ENCODE data around the gene PCNA. TPM values are rescaled to one million over a fixed set of nuclear protein-coding genes. Genes with fewer than 3 reads are reported as not detected.

The PCNA gene
- total and polyA plus RNA-seq, 9 of the 15 experiments (the other 6 are each of a cell fraction or from before 2014, with no cell fraction given), result 213 to 390 (median 291) TPM

DNA sequence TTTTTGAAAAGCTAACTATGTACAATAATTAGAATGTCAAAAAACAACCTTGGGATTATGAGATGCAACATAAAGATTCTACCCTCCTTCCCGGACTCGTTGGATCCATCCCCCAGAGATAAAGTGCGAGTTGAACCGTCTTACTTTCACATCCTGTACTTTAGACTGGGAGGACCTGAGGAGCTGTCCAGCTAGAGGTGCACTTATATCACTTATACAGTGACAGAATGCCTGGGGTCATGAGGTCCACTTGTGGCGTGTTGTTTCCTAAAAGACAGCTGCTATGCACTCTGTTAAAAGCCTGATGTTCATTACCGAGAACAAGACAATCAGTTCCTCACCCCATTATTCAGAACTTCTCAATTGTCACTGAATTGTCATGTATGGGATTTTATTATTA lies 9.1 kb upstream of the PCNA start:
- Histone ChIP-seq H3K27ac (ENCODE audit: extremely low read depth, low read depth, low read length) (no peak overlapping the region), H2AFZ (ENCODE audit: low read depth, low read length) (no peak overlapping the region), H3K4me3 (no peak overlapping the region), H3K36me3 (ENCODE audit: control insufficient read depth, insufficient read depth, low read length) (no peaks in the 10 kb centered on the region), H3K27me3 (ENCODE audit: control insufficient read depth in 2 of 2, insufficient read depth in 2 of 2, low read length in 2 of 2) (no peaks in the 10 kb centered on the region), H4K20me1 (replicated peaks; ENCODE audit: control insufficient read depth, insufficient read depth, low read length) (no peaks in the 10 kb centered on the region), H3K79me2 (ENCODE audit: control insufficient read depth, insufficient read depth, low read length) (peaks cover 61% of the 10 kb centered on the region), H3K4me2 (ENCODE audit: insufficient read depth, low read length) (peak overlapping the region; percentile 13; the same call in 1 of the 2 replicates), H3K9ac (ENCODE audit: insufficient read depth in 1 of 2, low read depth in 2 of 2, low read length in 2 of 2) (no peak overlapping the region), H3K9me1 (ENCODE audit: control insufficient read depth, insufficient read depth, low read length) (no peaks in the 10 kb centered on the region), H3K9me3 (replicated peaks; ENCODE audit: control insufficient read depth, insufficient read depth, low read depth, low read length) (no peaks in the 10 kb centered on the region), H3K4me1 (replicated peaks in 1 of 2; ENCODE audit: control insufficient read depth in 2 of 2, insufficient read depth in 2 of 2, low read length in 2 of 2) (peaks cover 5 to 14% of the 10 kb centered on the region in 2 experiments; a peak in 3 of 5 replicates)
- BruUV-seq (replicated peaks), result no TSS peak
- in situ Hi-C loops (cut with MboI) (loop anchor here (5.0 kb wide), 1 partner anchor 63 kb away; no protein-coding TSS in a partner anchor), intact Hi-C loops (cut with micrococcal nuclease) (loop anchor here (10.0 kb wide), 1 partner anchor 316 kb away; no protein-coding TSS in a partner anchor)
- FAIRE-seq, result no peak
- DNase-seq (ENCODE audit: extremely low read depth in 1 of 4, low spot score in 3 of 4), result peak in 2 of 4 experiments; percentile 14 to 56
- CTCF ChIA-PET (ENCODE audit: low intra/inter-chr PET ratio), result no interaction called here
- WGBS (ENCODE audit: insufficient coverage, low coverage, missing lambda C conversion rate), result 3% methylated on average over 6 of the region's 6 CpGs
- POLR2A ChIA-PET, result interaction anchor here (1.0 to 1.9 kb wide), 3 partner anchors 10 to 19 kb away, joined by 3 to 8 read pairs (median 3); partner anchors contain the start of gene PCNA
- 0 out of 3 replicates have a peak, but pooled peaks have one; percentile 7 for ATAC-seq
- TF ChIP-seq AFF1 (IDR thresholded peaks at IDR 0.05; ENCODE audit: low read depth in 1 of 2, partially characterized antibody in 2 of 2) (peak in 1 of 2 experiments; percentile 29), RCOR1 (IDR thresholded peaks at IDR 0.05; ENCODE audit: borderline replicate concordance in 1 of 2, low read depth in 2 of 2, low read length in 2 of 2) (peak in 1 of 2 experiments; percentile 15; a peak in 1 of 4 replicates), U2AF1 (optimal IDR thresholded peaks at IDR 0.05; ENCODE audit: low read depth, low read length) (no peak), PYGO2 (tag; IDR thresholded peaks at IDR 0.05) (no peak), CBX1 (IDR thresholded peaks at IDR 0.05; ENCODE audit: low read depth) (no peak), FOXK2 (conservative IDR thresholded peaks at IDR 0.05 in 1 of 2, IDR thresholded peaks at IDR 0.05 in 1 of 2; ENCODE audit: low read depth in 2 of 2) (0 out of 4 replicates have a peak, but pooled peaks of 1 of the 2 experiments have one; percentile 26), ZBTB1 (CRISPR knock-in tag; IDR thresholded peaks at IDR 0.05; ENCODE audit: borderline replicate concordance, low read depth) (no peak), MIER1 (IDR thresholded peaks at IDR 0.05; ENCODE audit: low read depth) (peak; percentile 53; the same call in 1 of the 2 replicates), NONO (IDR thresholded peaks at IDR 0.05; ENCODE audit: low read depth in 2 of 2, low read length in 1 of 2) (no peak), ZNF24 (IDR thresholded peaks at IDR 0.05) (no peak), ETV1 (tag; conservative IDR thresholded peaks at IDR 0.05; ENCODE audit: low read depth) (0 out of 2 replicates have a peak, but pooled peaks have one; percentile 13)
- TF ChIP-seq, protein P1, sequence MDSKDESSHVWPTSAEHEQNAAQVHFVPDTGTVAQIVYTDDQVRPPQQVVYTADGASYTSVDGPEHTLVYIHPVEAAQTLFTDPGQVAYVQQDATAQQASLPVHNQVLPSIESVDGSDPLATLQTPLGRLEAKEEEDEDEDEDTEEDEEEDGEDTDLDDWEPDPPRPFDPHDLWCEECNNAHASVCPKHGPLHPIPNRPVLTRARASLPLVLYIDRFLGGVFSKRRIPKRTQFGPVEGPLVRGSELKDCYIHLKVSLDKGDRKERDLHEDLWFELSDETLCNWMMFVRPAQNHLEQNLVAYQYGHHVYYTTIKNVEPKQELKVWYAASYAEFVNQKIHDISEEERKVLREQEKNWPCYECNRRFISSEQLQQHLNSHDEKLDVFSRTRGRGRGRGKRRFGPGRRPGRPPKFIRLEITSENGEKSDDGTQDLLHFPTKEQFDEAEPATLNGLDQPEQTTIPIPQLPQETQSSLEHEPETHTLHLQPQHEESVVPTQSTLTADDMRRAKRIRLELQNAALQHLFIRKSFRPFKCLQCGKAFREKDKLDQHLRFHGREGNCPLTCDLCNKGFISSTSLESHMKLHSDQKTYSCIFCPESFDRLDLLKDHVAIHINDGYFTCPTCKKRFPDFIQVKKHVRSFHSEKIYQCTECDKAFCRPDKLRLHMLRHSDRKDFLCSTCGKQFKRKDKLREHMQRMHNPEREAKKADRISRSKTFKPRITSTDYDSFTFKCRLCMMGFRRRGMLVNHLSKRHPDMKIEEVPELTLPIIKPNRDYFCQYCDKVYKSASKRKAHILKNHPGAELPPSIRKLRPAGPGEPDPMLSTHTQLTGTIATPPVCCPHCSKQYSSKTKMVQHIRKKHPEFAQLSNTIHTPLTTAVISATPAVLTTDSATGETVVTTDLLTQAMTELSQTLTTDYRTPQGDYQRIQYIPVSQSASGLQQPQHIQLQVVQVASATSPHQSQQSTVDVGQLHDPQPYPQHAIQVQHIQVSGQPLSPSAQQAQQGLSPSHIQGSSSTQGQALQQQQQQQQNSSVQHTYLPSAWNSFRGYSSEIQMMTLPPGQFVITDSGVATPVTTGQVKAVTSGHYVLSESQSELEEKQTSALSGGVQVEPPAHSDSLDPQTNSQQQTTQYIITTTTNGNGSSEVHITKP (IDR thresholded peaks at IDR 0.05; ENCODE audit: partially characterized antibody), result peak; percentile 70

Data from K562 (cell line).